Mucosa of descending colon (tissue), 3 donors: ENCODE results near the gene PPP1R9A. TPM values are rescaled to one million over a fixed set of nuclear protein-coding genes. Genes with fewer than 3 reads are reported as not detected.

ENCODE experiments used
- ATAC-seq: fragments of 200-7000 bp; cut with Tn5 transposase; one replicate; pipeline ENCODE4 v1.9.1; 2020; ENCODE audit warnings: mild to moderate bottlenecking, moderate library complexity
- DNase-seq, 3 donors: peaks; one replicate each; pipeline ENCODE4 v3.0.0-alpha.2; 2020
- H3K36me3 ChIP-seq: fragments of 200-600 bp; one replicate; pipeline ENCODE4 v1.8.0; 2021; ENCODE audit warnings: low read depth, mild to moderate bottlenecking
- H3K4me1 ChIP-seq: fragments of 200-600 bp; one replicate; pipeline ENCODE4 v1.8.0; 2021; ENCODE audit warnings: low read depth, mild to moderate bottlenecking
- H3K4me3 ChIP-seq: fragments of 200-600 bp; one replicate; pipeline ENCODE4 v1.8.0; 2021; ENCODE audit warnings: mild to moderate bottlenecking
- H3K9me3 ChIP-seq: fragments of 200-600 bp; one replicate; pipeline ENCODE4 v1.8.0; 2021; ENCODE audit warnings: mild to moderate bottlenecking
- intact Hi-C, 2 donors: fragments of 100-400 bp; cut with DNase I in 1 of 2; cut with micrococcal nuclease in 1 of 2; formaldehyde crosslinking; loops; one replicate each; pipeline versions ENCODE4 v1.11.0 to v1.11.1; 2022; cut with DNase I, micrococcal nuclease
- total RNA-seq, 3 donors: library from RNA; stranded (reverse); fragmentation: NEBNext Ultra II Directional in 2 of 3; extraction: Animal tissue kit (Norgen Biotek cat#: 25700) in 2 of 3; gene quantifications; one replicate each; pipeline versions ENCODE4 v1.2.1 to v1.2.4, GENCODE V29; 2021 to 2023
- TF ChIP-seq, protein P1 (sequence below): fragments of 200-600 bp; IDR thresholded peaks from one replicate; pipeline ENCODE4 v1.8.0; 2022; ENCODE audit warnings: antibody characterized with exemption, mild to moderate bottlenecking
- donor health status: DM: no; HTN: no; CAD: no; lungs with moderate emphysema.
- donor health status: DM: no; HTN: no; CAD: no.
- donor health status: DM: no; HTN: yes; CAD: no.

PPP1R9A gene
- total RNA-seq, 3 donors from 2014 or later: 17.8 to 48.9 (median 30.8) TPM

- no peak for ATAC-seq
- TF ChIP-seq, protein P1, sequence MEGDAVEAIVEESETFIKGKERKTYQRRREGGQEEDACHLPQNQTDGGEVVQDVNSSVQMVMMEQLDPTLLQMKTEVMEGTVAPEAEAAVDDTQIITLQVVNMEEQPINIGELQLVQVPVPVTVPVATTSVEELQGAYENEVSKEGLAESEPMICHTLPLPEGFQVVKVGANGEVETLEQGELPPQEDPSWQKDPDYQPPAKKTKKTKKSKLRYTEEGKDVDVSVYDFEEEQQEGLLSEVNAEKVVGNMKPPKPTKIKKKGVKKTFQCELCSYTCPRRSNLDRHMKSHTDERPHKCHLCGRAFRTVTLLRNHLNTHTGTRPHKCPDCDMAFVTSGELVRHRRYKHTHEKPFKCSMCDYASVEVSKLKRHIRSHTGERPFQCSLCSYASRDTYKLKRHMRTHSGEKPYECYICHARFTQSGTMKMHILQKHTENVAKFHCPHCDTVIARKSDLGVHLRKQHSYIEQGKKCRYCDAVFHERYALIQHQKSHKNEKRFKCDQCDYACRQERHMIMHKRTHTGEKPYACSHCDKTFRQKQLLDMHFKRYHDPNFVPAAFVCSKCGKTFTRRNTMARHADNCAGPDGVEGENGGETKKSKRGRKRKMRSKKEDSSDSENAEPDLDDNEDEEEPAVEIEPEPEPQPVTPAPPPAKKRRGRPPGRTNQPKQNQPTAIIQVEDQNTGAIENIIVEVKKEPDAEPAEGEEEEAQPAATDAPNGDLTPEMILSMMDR: no peak
- Histone ChIP-seq H3K9me3 (no peaks in the 10 kb centered on the region), H3K4me1 (no peaks in the 10 kb centered on the region), H3K4me3 (no peak overlapping the region), H3K36me3 (no peaks in the 10 kb centered on the region)
- intact Hi-C loops: no loop called here
- no peak for DNase-seq
These were observed 357.0 kb downstream of the PPP1R9A start for GRCh38 chr7:95264363-95264891.

GRCh38 chr7:95265634-95266033 is 358.2 kb downstream of the PPP1R9A start:
- intact Hi-C loops: no loop called here
- no peaks in the 10 kb centered on the region for H3K36me3 ChIP-seq
- no peak overlapping the region for H3K4me3 ChIP-seq
- TF ChIP-seq, protein P1: no peak
- ATAC-seq: no peak
- no peaks in the 10 kb centered on the region for H3K4me1 ChIP-seq
- H3K9me3 ChIP-seq: no peaks in the 10 kb centered on the region
- no peak for DNase-seq

GRCh38 chr7:95267754-95268153 is 360.4 kb downstream of the PPP1R9A start:
- Histone ChIP-seq H3K9me3 (no peaks in the 10 kb centered on the region), H3K4me3 (no peak overlapping the region), H3K4me1 (no peaks in the 10 kb centered on the region), H3K36me3 (no peaks in the 10 kb centered on the region)
- intact Hi-C loops: no loop called here
- DNase-seq (no peak), ATAC-seq (no peak)
- TF ChIP-seq, protein P1: no peak

- Histone ChIP-seq H3K4me3 (no peak overlapping the region), H3K36me3 (no peaks in the 10 kb centered on the region), H3K9me3 (no peaks in the 10 kb centered on the region), H3K4me1 (no peaks in the 10 kb centered on the region)
- intact Hi-C loops: no loop called here
- TF ChIP-seq, protein P1: no peak
- ATAC-seq: no peak
- DNase-seq: no peak
These were observed 362.2 kb downstream of the PPP1R9A start for GRCh38 chr7:95269640-95270039.

DNA sequence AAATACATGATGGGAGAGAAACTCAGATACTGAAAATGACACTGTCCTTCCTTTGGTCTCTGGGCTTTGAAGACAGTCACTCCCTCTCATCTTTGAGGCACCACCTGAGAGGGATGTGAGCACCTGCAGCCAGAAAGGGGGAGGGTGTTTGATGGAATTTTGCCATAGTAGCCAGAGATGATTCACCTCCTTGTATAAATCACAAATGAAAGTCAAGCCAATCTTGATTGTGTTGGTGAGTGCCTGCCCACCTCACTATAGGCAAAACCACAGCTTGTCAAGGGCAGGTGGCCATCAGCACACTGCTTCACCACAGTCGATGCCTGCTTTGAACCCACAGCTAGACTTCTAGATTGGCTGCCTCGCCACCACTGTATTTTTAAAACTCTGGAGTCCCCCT is 368.7 kb downstream of the PPP1R9A start:
- intact Hi-C loops: no loop called here
- ATAC-seq (no peak), DNase-seq (no peak)
- TF ChIP-seq, protein P1: no peak
- Histone ChIP-seq H3K9me3 (no peaks in the 10 kb centered on the region), H3K4me3 (no peak overlapping the region), H3K36me3 (no peaks in the 10 kb centered on the region), H3K4me1 (no peaks in the 10 kb centered on the region)

DNA sequence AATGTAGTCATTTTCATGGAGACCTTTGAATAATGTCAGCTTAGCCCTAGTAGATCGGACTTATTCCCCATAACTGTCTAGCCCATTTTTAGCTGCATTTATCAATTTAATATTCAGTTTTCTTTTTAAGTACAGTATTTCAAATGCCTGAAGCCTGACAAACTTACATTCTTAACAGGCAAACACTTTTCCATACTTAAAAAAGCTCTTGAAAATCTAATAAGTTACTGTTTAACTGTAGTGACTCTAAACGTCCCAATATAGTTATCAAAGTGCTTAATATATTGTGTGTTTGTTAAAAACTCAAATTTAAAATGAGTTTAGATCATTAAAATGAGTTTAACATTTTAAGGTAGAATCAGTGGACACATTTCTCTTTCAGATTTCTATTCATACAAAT is 372.0 kb downstream of the PPP1R9A start:
- Histone ChIP-seq H3K36me3 (no peaks in the 10 kb centered on the region), H3K9me3 (no peaks in the 10 kb centered on the region), H3K4me3 (no peak overlapping the region), H3K4me1 (no peaks in the 10 kb centered on the region)
- no peak for ATAC-seq
- DNase-seq: no peak
- intact Hi-C loops: no loop called here
- TF ChIP-seq, protein P1: no peak
